Measurements from ENCODE around the gene PTPN20. TPM values are rescaled to one million over a fixed set of nuclear protein-coding genes. Genes with fewer than 3 reads are reported as not detected.

PTPN20 gene
- total RNA-seq, 2 experiments from 2014 or later = not detected

DNA sequence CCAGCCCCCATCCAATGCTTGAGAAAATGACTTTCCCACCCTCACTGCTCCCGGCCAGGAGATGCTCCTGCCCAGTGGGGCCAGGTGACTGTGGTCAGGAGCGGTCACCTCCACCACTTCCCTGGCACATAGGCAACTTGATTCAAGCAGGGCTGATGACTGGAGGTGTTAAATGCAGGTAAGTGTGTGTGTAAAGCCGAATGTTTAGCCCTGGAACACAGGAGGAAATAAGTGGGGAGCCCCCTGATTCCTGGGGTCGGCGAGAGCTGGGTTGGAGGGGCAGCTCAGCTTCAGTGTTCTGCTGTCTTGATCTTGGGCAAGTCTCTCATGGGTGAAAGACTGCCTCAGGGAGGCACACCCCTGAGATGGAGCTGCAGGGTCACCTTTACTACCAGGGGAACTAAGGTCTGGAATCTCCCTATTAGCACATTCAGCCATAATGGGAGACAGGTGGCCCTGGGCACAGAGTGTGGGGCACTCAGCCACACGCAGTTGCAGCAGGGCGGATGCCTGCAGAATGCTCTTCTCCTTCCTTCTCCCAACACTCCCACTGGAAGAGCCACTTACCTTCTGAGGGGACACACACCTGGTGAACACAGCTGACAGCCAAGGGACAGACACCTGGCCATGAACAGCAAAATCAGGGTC, 124.1 kb downstream of the PTPN20 start:
- Histone ChIP-seq H4K20me1 (ENCODE audit: insufficient read depth, low read length) (no peaks in the 10 kb centered on the region), H3K4me3 (ENCODE audit: low read depth, low read length, poor library complexity, severe bottlenecking) (no peak overlapping the region), H3K36me3 (ENCODE audit: insufficient read depth, low read length) (no peaks in the 10 kb centered on the region), H3K79me2 (ENCODE audit: insufficient read depth, low read depth, low read length) (no peaks in the 10 kb centered on the region), H3K9me3 (ENCODE audit: low read length) (no peaks in the 10 kb centered on the region), H3K4me1 (ENCODE audit: insufficient read depth, low read length, poor library complexity, severe bottlenecking) (no peaks in the 10 kb centered on the region), H3K27ac (ENCODE audit: low read depth, low read length, poor library complexity, severe bottlenecking) (no peak overlapping the region), H3K9me2 (ENCODE audit: insufficient read depth, low read length) (no peaks in the 10 kb centered on the region), H3K4me2 (ENCODE audit: low read length) (no peak overlapping the region), H2AFZ (ENCODE audit: low read length) (no peak overlapping the region)
- intact Hi-C loops (cut with micrococcal nuclease; ENCODE audit: unreplicated experiment) = no loop called here
- no TSS peak for BruUV-seq (replicated peaks)
- CTCF ChIA-PET (ENCODE audit: unreplicated experiment) = no interaction called here
- no peak for DNase-seq (ENCODE audit: low spot score)
- POLR2A ChIA-PET = no interaction called here
- no peak for TF ChIP-seq EZH2phosphoT487 (IDR thresholded peaks at IDR 0.05; ENCODE audit: borderline replicate concordance, low read depth, low read length)
- TF ChIP-seq, protein P1, sequence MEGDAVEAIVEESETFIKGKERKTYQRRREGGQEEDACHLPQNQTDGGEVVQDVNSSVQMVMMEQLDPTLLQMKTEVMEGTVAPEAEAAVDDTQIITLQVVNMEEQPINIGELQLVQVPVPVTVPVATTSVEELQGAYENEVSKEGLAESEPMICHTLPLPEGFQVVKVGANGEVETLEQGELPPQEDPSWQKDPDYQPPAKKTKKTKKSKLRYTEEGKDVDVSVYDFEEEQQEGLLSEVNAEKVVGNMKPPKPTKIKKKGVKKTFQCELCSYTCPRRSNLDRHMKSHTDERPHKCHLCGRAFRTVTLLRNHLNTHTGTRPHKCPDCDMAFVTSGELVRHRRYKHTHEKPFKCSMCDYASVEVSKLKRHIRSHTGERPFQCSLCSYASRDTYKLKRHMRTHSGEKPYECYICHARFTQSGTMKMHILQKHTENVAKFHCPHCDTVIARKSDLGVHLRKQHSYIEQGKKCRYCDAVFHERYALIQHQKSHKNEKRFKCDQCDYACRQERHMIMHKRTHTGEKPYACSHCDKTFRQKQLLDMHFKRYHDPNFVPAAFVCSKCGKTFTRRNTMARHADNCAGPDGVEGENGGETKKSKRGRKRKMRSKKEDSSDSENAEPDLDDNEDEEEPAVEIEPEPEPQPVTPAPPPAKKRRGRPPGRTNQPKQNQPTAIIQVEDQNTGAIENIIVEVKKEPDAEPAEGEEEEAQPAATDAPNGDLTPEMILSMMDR (conservative IDR thresholded peaks at IDR 0.05; ENCODE audit: low read length) = no peak

DNA sequence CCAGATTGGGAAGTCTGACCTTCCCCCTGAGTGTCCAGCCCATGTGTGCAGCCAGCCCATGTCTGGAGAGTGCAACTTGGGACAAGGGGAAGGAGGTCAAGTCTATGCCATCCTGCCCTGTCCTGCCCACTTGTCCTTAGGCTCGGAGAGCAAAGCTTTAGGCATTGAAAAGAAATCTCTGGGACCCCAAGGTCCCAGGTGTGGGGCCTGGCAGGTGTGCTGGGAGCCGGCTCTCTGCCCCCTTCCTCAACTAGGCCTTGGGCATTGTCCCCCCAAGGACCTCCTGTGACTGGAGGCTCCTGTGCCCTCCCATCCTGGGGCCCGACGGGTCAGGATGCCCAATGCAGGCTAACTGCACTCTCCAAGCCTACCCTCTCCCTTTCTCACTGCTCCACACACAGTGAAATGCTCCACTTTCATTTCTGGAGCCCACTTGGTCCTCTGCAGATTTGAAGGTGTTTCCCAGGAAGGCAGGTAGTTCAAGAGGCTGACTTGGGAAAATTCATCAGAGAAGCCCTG, 124.7 kb downstream of the PTPN20 start:
- no TSS peak for BruUV-seq (replicated peaks)
- no peak overlapping the region for H2AFZ ChIP-seq (ENCODE audit: low read length)
- no peaks in the 10 kb centered on the region for H3K4me1 ChIP-seq (ENCODE audit: insufficient read depth, low read length, poor library complexity, severe bottlenecking)
- H3K9me2 ChIP-seq (ENCODE audit: insufficient read depth, low read length) = no peaks in the 10 kb centered on the region
- POLR2A ChIA-PET = no interaction called here
- no peaks in the 10 kb centered on the region for H3K36me3 ChIP-seq (ENCODE audit: insufficient read depth, low read length)
- no peak for DNase-seq (ENCODE audit: low spot score)
- no peak overlapping the region for H3K4me2 ChIP-seq (ENCODE audit: low read length)
- no peaks in the 10 kb centered on the region for H3K79me2 ChIP-seq (ENCODE audit: insufficient read depth, low read depth, low read length)
- H3K4me3 ChIP-seq (ENCODE audit: low read depth, low read length, poor library complexity, severe bottlenecking) = no peak overlapping the region
- TF ChIP-seq, protein P1 (conservative IDR thresholded peaks at IDR 0.05; ENCODE audit: low read length) = no peak
- TF ChIP-seq EZH2phosphoT487 (IDR thresholded peaks at IDR 0.05; ENCODE audit: borderline replicate concordance, low read depth, low read length) = no peak
- CTCF ChIA-PET (ENCODE audit: unreplicated experiment) = no interaction called here
- intact Hi-C loops (cut with micrococcal nuclease; ENCODE audit: unreplicated experiment) = no loop called here
- H3K27ac ChIP-seq (ENCODE audit: low read depth, low read length, poor library complexity, severe bottlenecking) = no peak overlapping the region
- H3K9me3 ChIP-seq (ENCODE audit: low read length) = no peaks in the 10 kb centered on the region
- H4K20me1 ChIP-seq (ENCODE audit: insufficient read depth, low read length) = no peaks in the 10 kb centered on the region

DNA sequence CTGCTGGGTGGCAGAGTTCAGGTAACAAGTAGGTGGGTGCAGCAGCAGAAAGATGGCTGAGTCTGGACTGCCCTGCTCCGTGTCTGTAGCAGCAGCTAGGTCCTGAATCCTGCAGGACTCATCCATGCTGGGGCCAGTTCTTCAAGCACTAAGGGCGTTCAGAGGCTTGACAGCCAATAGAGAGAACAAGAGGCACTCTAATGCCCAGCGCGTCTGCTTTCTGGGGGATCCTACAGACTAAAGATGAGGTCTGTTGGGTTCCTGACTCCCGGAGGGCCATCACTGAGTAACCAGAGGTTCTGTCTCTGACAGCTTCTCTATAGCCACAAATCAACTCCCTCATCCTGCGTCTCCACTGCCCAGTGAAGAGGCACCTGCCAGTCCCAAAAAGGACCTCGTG, 125.5 kb downstream of the PTPN20 start:
- no peak for DNase-seq (ENCODE audit: low spot score)
- Histone ChIP-seq H4K20me1 (ENCODE audit: insufficient read depth, low read length) (no peaks in the 10 kb centered on the region), H3K4me1 (ENCODE audit: insufficient read depth, low read length, poor library complexity, severe bottlenecking) (no peaks in the 10 kb centered on the region), H3K4me3 (ENCODE audit: low read depth, low read length, poor library complexity, severe bottlenecking) (no peak overlapping the region), H3K9me2 (ENCODE audit: insufficient read depth, low read length) (no peaks in the 10 kb centered on the region), H3K27ac (ENCODE audit: low read depth, low read length, poor library complexity, severe bottlenecking) (no peak overlapping the region), H3K4me2 (ENCODE audit: low read length) (no peak overlapping the region), H3K79me2 (ENCODE audit: insufficient read depth, low read depth, low read length) (no peaks in the 10 kb centered on the region), H2AFZ (ENCODE audit: low read length) (no peak overlapping the region), H3K9me3 (ENCODE audit: low read length) (no peaks in the 10 kb centered on the region), H3K36me3 (ENCODE audit: insufficient read depth, low read length) (no peaks in the 10 kb centered on the region)
- intact Hi-C loops (cut with micrococcal nuclease; ENCODE audit: unreplicated experiment) = no loop called here
- POLR2A ChIA-PET = no interaction called here
- TF ChIP-seq, protein P1 (conservative IDR thresholded peaks at IDR 0.05; ENCODE audit: low read length) = no peak
- TF ChIP-seq EZH2phosphoT487 (IDR thresholded peaks at IDR 0.05; ENCODE audit: borderline replicate concordance, low read depth, low read length) = no peak
- no TSS peak for BruUV-seq (replicated peaks)
- CTCF ChIA-PET (ENCODE audit: unreplicated experiment) = no interaction called here

Measured in OCI-LY7 (cell line).